ENCODE data around the gene MAF. TPM values are rescaled to one million over a fixed set of nuclear protein-coding genes. Genes with fewer than 3 reads are reported as not detected.

MAF gene
- total RNA-seq = 100 TPM
- long read RNA-seq, full-length matches to known transcripts = 35 of 35 reads
- long read RNA-seq, partial matches to known transcripts = 0 of 35 reads
- long read RNA-seq, other reads (novel, unspliced or antisense) = 0 of 35 reads

GRCh38 chr16:79600638-79601091 is at the start of gene MAF:
Gene MAF (minus strand): TSS chr16:79600737. CDS start chr16:79599902, 835 bp downstream.
- peak; percentile 94 for DNase-seq (ENCODE audit: low spot score)

GRCh38 chr16:79648826-79649225 is 48.3 kb upstream of the MAF start:
- no peak for DNase-seq (ENCODE audit: low spot score)

- no peak for DNase-seq (ENCODE audit: low spot score)
Measured at GRCh38 chr16:79647586-79647985, 47.0 kb upstream of the MAF start.

- DNase-seq (ENCODE audit: low spot score) = no peak
Measured at GRCh38 chr16:79645701-79646100, 45.2 kb upstream of the MAF start.

- DNase-seq (ENCODE audit: low spot score) = no peak
Measured at GRCh38 chr16:79644971-79645667, 44.6 kb upstream of the MAF start.

GRCh38 chr16:79642652-79643051 is 42.1 kb upstream of the MAF start:
- DNase-seq (ENCODE audit: low spot score) = no peak

GRCh38 chr16:79640513-79641360 is 40.2 kb upstream of the MAF start:
- no peak for DNase-seq (ENCODE audit: low spot score)

GRCh38 chr16:79639576-79640311 is 39.2 kb upstream of the MAF start:
- no peak for DNase-seq (ENCODE audit: low spot score)

GRCh38 chr16:79638386-79638785 is 37.8 kb upstream of the MAF start:
- no peak for DNase-seq (ENCODE audit: low spot score)

GRCh38 chr16:79635488-79635887 is 35.0 kb upstream of the MAF start:
- DNase-seq (ENCODE audit: low spot score) = no peak

GRCh38 chr16:79634298-79634697 is 33.8 kb upstream of the MAF start:
- DNase-seq (ENCODE audit: low spot score) = no peak

- no peak for DNase-seq (ENCODE audit: low spot score)
Measured at GRCh38 chr16:79632289-79632688, 31.8 kb upstream of the MAF start.

- DNase-seq (ENCODE audit: low spot score) = no peak
Measured at GRCh38 chr16:79628988-79629387, 28.5 kb upstream of the MAF start.

GRCh38 chr16:79628501-79628975 is 28.0 kb upstream of the MAF start:
- no peak for DNase-seq (ENCODE audit: low spot score)

- no peak for DNase-seq (ENCODE audit: low spot score)
Measured at GRCh38 chr16:79627092-79627491, 26.6 kb upstream of the MAF start.

- DNase-seq (ENCODE audit: low spot score) = no peak
Measured at GRCh38 chr16:79625738-79626137, 25.2 kb upstream of the MAF start.

- no peak for DNase-seq (ENCODE audit: low spot score)
Measured at GRCh38 chr16:79623824-79624223, 23.3 kb upstream of the MAF start.

GRCh38 chr16:79623062-79623461 is 22.5 kb upstream of the MAF start:
- no peak for DNase-seq (ENCODE audit: low spot score)

GRCh38 chr16:79621027-79621426 is 20.5 kb upstream of the MAF start:
- DNase-seq (ENCODE audit: low spot score) = no peak

- no peak for DNase-seq (ENCODE audit: low spot score)
Measured at GRCh38 chr16:79618692-79619050, 18.1 kb upstream of the MAF start.

- no peak for DNase-seq (ENCODE audit: low spot score)
Measured at GRCh38 chr16:79618041-79618691, 17.6 kb upstream of the MAF start.

Measured in mesenteric fat pad (tissue), 1 donor.